Measurements from ENCODE around the gene OR10H5.
"Not testable (repeated sequence)": the region's sequence is repeated elsewhere in the genome, so short reads cannot be mapped to it uniquely, and the experiment has no call there.

Gene OR10H5

DNA sequence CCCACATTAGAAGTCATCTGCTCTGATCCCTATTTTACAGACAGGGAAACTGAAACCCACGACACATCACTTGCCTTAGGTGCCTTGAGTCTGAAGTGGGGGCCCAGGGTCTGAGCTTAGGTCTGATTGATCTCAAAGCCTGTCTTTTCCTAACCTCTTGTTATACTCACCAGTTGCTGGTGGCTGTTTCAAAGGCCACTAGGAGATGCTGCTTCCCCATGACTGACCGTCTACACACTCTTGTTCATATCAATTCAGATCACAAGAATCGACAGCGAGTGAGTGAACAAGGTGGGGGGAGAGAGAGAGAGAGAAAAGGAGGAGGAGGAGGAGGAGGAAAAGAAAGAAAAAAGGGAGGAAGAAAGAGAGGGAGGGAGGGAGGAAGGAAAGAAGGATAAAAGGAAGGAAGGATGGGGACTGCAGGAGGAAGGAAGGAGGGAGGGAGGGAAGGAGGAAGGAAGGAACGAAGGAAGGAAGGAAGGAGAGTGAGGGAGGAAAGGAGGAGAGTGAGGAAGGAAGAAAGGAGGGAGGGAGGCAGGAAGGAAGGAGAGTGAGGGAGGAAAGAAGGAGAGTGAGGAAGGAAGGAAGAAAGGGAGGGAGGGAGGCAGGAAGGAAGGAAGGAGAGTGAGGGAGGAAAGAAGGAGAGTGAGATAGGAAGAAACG lies 24.7 kb downstream of the OR10H5 start:
- DNase-seq (ENCODE audit: low read depth), result no peak

DNA sequence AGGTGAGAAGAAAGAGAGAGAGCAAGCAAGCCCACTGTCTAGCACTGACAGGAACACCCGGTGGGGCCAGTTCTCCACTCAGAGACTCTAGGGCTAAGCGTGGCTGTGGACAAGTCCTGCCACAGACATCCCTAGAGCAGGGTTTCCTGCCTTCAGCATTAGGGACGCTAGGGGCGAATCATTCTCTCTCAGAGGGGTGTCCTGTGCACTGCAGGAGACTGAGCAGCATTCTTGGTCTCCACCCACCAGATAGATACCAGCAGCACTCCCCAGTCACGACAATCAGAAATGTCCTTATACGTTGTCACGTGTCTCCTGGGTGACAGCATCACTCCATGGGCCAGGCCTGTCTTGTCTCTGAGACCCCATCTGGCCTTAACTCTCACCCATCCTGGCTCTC lies 26.5 kb downstream of the OR10H5 start:
- DNase-seq (ENCODE audit: low read depth), result no peak

DNA sequence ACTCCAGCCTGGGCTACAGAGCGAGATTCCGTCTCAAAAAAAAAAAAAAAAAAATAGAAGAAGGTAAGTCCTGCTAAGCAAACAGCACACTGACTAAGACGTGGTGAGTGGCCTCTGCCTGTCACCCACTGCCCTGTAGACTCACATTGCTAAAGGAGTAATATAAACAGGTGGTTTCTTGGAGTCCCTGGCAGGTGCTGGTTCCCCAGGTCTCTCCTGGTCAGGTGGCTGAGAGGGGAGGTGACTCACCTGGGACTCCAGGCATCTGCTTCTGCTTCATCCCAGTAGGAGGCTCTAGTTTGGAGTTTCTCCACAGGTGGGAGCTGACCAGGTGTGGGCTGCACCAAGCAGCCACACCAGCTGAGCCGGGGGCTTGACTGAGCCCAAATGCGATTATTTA lies 27.8 kb downstream of the OR10H5 start, which contains the start of gene OR10H1:
TSS of gene OR10H1 (minus strand) at position 359 of the 400 bp plus-strand sequence. CDS start 7,627 bp downstream, outside the sequence.
- DNase-seq (ENCODE audit: low read depth), result no peak

DNA sequence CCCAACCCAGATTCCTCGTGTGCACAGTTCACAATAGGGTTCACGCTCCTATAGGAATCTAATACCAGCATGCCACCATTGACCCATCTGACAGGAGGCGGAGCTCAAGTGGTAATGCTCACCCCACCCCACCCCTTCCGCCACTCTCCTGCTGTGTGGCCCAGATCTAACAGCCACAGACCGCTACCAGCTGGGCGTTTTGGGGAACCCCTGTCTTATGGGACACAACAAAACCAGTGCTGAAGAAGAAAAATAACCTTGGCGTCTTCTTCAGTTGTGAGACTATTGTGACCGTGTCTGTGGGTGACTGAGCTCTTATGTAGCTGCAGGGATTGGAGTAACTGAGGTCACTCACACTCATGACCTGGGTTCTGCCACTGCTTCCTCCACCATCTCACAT lies 33.2 kb downstream of the OR10H5 start:
- DNase-seq (ENCODE audit: low read depth), result no peak

DNA sequence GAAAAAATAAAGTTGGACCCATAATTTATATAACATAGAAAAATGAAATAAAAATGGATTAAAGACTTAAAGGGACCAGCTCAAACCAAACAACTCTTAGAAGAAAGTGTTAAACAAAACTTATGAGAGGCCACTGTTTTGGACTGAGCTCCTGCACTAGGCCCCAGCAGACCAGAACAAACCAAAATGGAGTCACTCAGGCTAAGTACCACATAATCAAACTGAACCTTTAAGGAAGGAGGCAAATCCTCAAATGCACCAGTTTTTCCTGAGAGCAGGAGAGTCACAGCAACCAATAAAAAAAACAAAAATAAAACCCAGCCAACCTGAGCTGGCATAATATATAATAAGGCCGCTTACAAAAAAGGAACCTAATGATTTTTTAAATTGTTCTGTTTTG lies 38.3 kb downstream of the OR10H5 start:
- DNase-seq (ENCODE audit: low read depth), result no peak

DNA sequence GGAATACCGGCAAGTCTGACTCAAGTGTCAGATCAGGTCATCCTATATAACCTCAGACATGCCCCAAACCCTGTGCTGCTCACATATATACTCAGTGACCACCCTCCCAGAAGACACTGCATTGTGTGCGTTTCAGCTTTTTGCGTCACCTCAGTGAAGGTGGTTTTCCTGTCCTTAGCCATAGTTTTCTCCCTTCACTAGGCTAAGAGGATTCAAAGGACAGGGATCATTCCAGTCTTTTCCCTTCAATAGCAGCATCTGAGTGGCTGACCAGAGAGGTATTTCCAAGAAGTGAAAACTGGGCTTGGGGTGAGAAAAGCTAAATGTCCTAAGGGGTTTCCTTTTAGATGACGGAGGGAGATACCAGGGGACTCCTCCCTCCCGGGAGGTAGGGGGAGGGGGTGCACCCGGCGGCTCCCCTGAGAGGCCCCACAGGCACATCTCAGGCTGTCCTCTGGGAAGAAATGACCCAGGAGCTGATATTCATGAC lies 40.7 kb downstream of the OR10H5 start:
- DNase-seq (ENCODE audit: low read depth), result no peak

DNA sequence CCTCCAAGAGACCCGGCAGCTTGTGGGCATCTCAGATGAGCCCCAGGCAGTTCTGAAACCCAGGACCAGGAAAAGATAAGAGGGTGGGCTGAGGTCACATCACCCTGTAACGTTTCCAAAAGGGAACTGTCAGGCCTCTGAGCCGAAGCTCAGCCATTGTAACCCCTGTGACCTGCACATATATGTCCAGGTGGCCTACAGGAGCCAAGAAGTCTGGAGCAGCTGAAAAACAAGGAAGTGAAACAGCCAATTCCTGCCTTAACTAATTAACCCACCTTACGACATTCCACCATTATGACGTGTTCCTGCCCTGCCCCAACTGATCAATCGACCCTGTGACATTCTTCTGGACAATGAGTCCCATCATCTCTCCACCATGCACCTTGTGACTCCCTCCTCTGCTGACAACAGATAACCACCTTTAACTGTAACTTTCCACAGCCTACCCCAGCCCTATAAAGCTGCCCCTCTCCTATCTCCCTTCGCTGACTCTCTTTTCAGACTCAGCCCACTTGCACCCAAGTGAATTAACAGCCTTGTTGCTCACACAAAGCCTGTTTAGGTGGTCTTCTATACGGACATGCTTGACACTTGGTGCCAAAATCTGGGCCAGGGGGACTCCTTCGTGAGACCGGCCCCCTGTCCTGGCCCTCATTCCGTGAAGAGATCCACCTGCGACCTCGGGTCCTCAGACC lies 41.3 kb downstream of the OR10H5 start:
- not testable (repeated sequence) for DNase-seq (ENCODE audit: low read depth)

DNA sequence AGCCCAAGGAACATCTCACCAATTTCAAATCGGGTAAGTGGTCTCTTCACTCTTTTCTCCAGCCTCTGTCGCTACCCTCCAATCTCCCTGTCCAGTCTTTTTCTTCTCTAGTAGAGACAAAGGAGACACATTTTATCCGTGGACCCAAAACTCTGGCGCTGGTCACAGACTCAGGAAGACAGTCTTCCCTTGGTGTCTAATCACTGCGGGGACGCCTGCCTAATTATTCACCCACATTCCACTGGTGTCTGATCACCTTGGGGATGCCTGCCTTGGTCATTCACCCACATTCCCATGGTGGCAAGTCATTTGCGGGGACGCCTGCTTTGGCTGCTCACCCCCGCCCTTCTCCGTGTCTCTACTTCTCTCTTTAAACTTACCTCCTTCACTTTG lies 41.8 kb downstream of the OR10H5 start:
- no peak for DNase-seq (ENCODE audit: low read depth)

DNA sequence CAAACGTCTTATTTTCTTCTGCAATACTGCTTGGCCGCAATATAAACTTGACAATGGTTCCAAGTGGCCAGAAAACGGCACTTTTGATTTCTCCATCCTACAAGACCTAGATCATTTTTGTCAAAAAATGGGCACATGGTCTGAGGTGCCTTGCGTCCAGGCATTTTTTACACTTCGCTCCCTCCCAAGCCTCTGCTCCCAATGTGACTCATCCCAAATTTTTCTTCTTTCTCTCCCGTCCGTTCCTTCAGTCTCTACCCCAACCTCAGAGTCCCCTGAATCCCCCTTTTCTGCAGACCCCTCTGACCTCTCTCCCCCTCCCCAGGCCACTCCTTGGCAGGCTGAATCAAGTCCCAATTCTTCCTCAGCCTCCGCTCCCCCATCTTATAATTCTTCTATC lies 42.3 kb downstream of the OR10H5 start:
- DNase-seq (ENCODE audit: low read depth), result no peak

DNA sequence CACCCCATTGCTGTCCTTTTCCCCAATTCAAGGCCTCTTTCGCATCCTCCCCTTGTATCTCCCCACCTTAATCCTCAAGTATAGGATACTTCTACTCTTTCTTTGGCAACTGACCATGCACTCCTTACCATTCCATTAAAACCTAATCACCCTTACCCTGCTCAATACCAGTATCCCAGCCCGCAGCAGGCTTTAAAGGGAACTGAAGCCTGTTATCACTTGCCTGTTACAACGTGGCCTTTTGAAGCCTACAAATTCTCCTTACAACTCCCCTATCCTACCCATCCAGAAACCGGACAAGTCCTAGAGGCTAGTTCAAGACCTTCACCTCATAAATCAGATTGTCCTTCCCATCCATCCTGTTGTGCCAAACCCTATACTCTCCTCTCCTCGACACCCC lies 44.2 kb downstream of the OR10H5 start:
- DNase-seq (ENCODE audit: low read depth), result no peak

DNA sequence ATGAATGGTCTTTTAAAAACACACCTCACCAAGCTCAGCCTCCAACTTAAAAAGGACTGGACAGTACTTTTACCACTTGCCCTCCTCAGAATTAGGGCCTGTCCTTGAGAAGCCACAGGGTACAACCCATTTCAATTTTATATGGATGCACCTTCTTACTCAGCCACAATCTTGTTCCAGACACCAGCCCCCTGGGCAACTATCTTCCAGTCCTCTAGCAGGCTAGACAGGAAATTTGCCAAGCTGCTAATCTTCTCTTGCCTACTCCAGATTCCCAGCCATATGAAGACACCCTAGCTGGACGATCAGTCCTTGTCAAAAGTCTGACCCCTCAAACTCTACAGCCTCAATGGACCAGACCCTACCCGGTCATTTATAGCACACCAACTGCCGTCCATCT lies 46.8 kb downstream of the OR10H5 start:
- DNase-seq (ENCODE audit: low read depth), result not testable (repeated sequence)

DNA sequence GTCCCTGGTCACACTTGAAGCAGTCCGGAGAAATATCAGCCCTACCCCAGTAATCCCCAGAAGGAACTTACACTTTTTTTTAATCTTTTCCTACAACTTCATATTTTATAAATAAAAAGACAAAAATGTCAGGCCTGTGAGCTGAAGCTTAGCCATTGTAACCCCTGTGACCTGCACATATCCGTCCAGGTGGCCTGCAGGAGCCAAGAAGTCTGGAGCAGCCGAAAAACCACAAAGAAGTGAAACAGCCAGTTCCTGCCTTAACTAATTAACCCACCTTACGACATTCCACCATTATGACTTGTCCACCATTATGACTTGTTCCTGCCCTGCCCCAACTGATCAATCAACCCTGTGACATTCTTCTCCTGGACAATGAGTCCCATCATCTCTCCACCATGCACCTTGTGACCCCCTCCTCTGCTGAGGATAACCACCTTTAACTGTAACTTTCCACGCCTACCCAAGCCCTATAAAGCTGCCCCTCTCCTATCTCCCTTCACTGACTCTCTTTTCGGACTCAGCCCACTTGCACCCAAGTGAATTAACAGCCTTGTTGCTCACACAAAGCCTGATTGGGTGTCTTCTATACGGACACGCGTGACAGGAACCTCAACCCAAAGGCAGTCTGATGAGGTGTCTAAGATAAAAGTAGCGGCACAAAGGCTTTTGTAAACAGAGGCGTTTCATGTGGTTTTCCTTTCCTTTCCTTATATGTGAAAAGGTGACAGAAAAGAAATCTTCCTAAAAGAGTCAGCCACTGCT lies 48.3 kb downstream of the OR10H5 start:
- peak; percentile 28 for DNase-seq (ENCODE audit: low read depth)

DNA sequence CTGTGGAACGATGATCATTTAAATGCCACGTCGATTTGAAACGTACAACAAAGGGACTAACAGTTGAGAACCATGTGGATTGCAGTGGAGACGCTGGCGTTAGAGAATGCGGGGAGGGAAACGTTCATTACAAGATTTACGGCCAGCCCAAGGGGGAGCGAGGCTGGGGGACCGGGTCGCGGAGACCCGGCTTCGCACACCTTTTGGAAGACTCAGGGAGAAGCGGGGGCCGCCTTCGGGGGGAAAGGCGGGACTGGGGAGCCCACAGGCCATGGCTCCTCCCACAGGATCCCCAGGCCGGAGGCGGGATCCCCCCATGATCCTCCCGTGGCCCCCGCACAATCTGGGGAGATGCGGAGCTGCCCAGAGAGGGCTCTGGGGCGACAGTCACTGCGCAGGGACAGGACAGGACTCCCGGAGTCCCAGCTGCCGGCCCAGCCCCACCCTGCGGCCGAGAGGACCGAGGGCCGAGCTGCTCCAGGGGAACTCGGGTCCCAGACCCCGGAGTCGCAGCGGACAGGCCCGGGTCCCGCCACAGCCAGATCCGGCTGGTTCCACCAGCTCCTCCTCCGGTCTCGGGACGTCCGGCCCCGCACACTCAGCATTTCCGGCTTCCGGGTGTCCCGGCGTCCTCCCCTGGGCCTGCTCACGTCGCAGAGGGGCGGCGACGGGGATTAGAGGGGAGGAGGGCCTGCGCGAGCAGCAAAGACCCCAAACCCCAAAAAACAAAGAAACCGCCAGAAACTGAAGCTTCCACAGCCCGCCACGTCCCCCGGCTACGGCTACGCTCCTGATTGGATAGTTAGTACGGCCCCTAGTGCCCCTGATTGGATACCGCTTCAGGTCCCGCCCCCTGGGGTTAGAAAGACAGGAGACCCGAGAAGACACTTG lies 49.1 kb downstream of the OR10H5 start:
- DNase-seq (ENCODE audit: low read depth), result peak; percentile 94

DNA sequence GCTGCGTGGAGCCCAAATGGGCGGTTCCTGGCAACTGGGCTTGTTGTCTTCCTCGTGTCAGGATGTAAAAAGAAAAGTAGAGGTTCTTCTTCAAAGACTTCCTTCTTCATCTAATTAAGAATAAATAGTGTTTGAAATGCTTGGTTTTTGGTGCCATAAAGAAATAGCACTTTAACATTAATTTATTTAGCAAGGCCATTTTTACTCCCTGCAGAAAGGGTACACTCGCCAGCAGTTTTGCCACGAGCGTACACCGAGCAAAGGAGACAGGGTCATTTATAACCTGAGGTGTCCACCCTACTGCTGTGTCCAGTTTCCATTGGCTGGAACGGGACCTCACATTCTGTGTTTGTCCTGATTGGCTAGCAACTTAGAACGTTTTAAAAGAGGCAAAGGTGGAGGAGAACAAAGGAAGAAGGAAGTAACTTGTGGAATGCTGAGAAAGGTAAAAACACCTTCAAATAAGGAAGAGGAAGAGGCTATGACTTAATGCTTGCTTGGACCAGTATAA lies 49.8 kb downstream of the OR10H5 start:
- DNase-seq (ENCODE audit: low read depth), result no peak

DNA sequence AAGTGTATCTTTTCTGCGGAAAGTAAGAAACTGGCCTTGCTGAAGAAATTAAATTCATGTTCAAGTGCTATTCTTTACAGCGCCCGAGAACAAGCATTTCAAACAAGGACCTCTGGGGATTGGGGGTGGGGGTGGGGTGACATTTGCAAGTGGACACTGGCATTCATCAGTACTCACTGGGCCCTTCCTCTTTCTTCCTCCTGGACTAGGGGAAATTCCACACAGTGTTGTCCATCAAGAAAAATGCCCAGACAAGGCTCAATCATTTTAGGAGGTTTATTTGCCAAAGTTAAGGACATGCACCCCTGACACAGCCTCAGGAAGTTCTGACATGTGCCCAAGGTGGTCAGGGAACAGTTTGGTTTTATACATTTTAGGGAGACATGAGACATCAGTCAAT lies 50.9 kb downstream of the OR10H5 start:
- DNase-seq (ENCODE audit: low read depth), result no peak

DNA sequence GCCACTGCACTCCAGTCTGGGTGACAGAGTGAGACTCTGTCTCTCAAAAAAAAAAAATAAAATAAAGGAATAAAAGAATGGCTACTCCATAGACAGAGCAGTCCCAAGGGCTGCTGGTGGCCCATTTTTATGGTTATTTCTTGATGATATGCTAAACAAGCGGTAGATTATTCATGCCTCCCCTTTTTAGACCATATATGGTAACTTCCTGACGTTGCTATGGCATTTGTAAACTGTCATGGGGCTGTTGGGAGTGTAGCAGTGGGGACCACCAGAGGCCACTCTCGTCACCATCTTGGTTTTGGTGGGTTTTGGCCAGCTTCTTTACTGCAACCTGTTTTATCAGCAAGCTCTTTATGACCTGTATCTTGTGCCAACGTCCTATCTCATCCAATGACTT lies 52.4 kb downstream of the OR10H5 start:
- not testable (repeated sequence) for DNase-seq (ENCODE audit: low read depth)

DNA sequence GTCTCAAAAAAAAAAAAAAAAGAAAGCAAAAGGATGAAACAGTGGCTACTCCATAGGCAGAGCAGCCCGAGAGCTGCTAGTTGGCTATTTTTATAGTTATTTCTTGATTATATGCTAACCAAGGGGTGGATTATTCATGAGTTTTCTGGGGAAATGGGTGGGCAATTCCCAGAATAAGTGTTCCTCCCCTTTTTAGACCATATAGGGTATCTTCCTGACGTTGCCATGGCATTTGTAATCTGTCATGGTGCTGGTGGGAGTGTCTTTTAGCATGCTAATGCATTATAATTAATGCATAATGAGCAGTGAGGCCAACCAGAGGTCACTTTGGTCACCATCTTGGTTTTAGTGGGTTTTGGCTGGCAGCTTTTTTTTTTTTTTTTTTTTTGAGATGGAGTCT lies 53.4 kb downstream of the OR10H5 start:
- DNase-seq (ENCODE audit: low read depth), result no peak

DNA sequence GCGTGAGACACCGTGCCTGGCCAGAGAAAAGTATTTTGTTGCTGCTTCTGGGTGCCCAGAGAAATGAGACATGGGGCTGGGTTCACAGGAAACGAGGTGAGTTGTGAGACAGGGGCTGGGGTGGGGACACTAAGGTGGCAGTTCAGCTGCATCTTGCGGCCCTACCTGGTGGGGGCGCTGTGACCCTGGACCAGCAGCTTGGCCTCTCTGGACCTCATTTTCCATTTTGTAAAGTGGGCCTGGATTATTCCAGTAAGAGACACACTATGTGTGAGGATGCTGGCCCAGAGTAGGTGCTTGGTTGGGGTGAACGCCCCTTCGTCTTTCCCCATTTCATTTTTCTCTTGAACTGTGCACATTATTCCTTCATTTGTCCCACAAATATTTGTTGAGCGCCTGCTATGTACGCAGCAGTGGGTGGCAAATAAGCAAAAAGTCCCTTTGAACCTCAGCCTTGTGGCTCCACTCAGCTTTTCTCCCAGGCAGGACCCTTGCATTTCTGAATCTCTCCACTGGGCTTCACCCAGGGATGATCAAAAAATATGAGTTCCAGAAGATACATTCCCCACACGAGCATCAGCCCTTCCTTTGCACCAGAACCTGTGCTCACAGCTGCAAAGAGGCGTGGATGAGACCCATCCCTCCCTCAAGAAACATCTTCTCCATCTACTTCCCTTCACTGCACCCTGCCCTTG lies 54.6 kb downstream of the OR10H5 start:
- no peak for DNase-seq (ENCODE audit: low read depth)

DNA sequence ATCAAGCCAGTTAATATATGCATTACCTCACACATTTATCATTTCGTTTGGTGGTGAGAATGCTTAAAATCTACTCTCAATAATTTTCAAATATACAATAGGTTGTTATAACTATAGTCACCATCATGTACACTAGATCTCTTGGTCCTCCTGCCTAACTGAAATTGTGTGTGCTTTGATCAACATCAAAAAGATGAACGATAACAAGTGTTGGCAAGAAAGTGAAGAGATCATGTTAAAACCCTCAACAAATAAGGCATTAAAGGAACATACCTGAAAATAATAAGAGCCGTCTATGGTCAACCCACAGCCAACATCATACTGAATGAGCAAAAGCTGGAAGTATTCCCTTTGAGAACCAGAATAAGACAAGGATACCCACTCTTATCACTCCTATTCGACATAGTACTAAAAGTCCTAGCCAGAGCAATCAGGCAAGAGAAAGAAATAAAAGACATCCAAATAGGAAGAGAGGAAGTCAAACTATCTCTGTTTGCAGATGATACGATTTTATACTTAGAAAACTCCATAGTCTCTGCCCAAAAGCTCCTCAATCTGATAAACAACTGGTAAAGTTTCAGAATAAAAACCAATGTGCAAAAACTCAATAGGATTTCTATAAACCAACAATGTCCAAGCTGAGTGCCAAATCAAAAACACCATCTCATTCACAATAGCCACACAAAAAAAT lies 55.9 kb downstream of the OR10H5 start:
- no peak for DNase-seq (ENCODE audit: low read depth)

DNA sequence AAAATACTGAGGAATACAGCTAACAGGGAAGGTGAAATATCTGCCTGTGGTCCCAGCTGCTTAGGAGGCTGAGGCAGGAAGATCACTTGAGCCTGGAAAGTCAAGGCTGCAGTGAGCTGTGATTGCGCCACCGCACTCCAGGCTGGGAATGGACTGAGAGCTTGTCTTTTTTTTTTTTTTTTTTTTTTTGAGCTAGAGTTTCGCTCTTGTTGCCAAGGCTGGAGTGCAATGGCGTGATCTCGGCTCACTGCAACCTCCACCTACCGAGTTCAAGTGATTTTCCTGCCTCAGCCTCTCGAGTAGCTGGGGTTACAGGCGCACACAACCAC lies 56.4 kb downstream of the OR10H5 start:
- DNase-seq (ENCODE audit: low read depth), result not testable (repeated sequence)

DNA sequence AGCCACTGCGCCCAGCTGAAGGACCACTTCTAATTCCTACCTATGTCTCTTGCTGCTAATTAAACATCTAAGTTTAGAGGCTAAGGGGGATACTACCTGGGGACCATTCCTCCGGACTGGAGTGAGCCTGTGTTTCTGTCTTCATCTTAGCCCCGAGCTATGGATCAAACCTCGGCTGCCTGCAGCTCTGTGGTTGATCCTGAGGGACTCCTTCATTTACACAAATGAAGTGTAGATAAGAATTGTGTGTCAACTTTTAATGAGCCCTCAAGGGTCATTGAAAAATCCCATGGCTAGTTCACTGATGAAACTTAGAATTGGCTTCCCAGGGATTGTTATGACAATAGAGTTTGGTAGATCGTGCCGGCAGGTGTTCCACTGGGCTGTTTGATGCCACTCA lies 59.5 kb downstream of the OR10H5 start:
- DNase-seq (ENCODE audit: low read depth), result no peak

All from activated gamma-delta T cell treated with anti-CD3 and anti-CD28 coated beads, Interleukin-2, amount 50 U/mL, for 16 hours (primary cell).